ENCODE data around the gene TNIK. TPM values are rescaled to one million over a fixed set of nuclear protein-coding genes. Genes with fewer than 3 reads are reported as not detected.
A peak's percentile ranks its signal among the peaks of the same experiment; 100 is the strongest.

TNIK gene
- total and polyA plus RNA-seq, 12 donors, result 9.3 to 51.9 (median 35.1) TPM

DNA sequence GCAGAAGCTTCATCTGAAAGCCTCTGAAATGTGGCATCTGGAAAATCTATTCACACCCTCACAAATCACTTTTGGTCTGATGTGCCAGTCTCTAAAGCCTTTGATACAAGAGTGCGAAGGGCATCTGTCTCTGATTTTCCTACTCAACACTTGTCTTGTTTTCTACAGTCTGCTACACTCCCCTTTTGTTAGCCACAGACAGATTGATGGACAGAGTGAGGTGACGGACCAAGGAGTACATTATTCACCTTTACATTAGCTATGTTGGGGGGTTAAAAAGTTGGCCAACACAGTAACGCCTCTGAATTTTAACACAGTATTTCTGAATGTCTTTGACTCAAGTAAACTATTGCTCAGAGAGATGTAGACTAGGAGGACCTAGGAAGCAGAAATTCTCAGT, 63.1 kb downstream of the TNIK start:
- 54 to 69% methylated on average over 3 of the region's 3 CpGs for WGBS, 2 donors
- H3K27me3 ChIP-seq, result no peaks in the 10 kb centered on the region
- TF ChIP-seq, protein P1, sequence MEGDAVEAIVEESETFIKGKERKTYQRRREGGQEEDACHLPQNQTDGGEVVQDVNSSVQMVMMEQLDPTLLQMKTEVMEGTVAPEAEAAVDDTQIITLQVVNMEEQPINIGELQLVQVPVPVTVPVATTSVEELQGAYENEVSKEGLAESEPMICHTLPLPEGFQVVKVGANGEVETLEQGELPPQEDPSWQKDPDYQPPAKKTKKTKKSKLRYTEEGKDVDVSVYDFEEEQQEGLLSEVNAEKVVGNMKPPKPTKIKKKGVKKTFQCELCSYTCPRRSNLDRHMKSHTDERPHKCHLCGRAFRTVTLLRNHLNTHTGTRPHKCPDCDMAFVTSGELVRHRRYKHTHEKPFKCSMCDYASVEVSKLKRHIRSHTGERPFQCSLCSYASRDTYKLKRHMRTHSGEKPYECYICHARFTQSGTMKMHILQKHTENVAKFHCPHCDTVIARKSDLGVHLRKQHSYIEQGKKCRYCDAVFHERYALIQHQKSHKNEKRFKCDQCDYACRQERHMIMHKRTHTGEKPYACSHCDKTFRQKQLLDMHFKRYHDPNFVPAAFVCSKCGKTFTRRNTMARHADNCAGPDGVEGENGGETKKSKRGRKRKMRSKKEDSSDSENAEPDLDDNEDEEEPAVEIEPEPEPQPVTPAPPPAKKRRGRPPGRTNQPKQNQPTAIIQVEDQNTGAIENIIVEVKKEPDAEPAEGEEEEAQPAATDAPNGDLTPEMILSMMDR (IDR thresholded peaks at IDR 0.05), result no peak
- H3K36me3 ChIP-seq, result no peaks in the 10 kb centered on the region
- ATAC-seq, result peak in 1 of 8 donors; percentile 34
- intact Hi-C loops (cut with DNase I), result loop anchor here in 1 of 10 donors (10.0 kb wide), 1 partner anchor 212 kb away; no protein-coding TSS in a partner anchor
- H3K4me1 ChIP-seq, result peaks cover 5 to 86% (median 39%) of the 10 kb centered on the region in 9 donors
- H3K27ac ChIP-seq, result peak overlapping the region in 4 of 10 donors; percentile 8 to 49 (median 26)
- H3K9me3 ChIP-seq, result peaks cover 0 to 1% (median 0%) of the 10 kb centered on the region in 11 donors
- DNase-seq, result no peak
- no peak overlapping the region for H3K4me3 ChIP-seq

DNA sequence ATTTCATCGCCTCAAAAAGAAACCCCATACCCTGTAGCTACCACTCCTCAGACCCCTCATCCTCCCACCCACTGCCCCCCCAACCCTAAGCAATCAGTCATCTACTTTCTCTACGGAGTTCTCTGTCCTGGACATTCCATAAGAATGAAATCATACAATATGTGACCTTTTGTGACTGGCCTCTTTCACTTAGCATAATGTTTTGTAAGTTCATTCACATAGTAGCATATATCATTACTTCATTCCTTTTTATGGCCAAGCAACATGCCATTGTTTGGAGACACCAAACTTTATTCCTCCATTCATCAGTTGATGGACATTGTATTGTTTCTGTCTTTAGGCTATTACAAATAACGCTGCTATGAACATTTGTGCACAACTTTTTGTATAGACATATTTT, 64.2 kb downstream of the TNIK start:
- Histone ChIP-seq H3K4me1 (peaks cover 5 to 75% (median 36%) of the 10 kb centered on the region in 9 donors), H3K4me3 (no peak overlapping the region), H3K27me3 (no peaks in the 10 kb centered on the region), H3K36me3 (no peaks in the 10 kb centered on the region), H3K9me3 (peaks cover 0 to 12% (median 2%) of the 10 kb centered on the region in 11 donors), H3K27ac (peak overlapping the region in 2 of 10 donors; percentile 32 to 49)
- TF ChIP-seq, protein P1 (IDR thresholded peaks at IDR 0.05), result no peak
- intact Hi-C loops (cut with DNase I), result loop anchor here in 1 of 10 donors (10.0 kb wide), 1 partner anchor 211 kb away; no protein-coding TSS in a partner anchor
- peak in 3 of 8 donors; percentile 48 to 57 (median 51) for ATAC-seq
- no peak for DNase-seq
- WGBS, 2 donors, result 65 to 66% methylated on average over 3 of the region's 3 CpGs

DNA sequence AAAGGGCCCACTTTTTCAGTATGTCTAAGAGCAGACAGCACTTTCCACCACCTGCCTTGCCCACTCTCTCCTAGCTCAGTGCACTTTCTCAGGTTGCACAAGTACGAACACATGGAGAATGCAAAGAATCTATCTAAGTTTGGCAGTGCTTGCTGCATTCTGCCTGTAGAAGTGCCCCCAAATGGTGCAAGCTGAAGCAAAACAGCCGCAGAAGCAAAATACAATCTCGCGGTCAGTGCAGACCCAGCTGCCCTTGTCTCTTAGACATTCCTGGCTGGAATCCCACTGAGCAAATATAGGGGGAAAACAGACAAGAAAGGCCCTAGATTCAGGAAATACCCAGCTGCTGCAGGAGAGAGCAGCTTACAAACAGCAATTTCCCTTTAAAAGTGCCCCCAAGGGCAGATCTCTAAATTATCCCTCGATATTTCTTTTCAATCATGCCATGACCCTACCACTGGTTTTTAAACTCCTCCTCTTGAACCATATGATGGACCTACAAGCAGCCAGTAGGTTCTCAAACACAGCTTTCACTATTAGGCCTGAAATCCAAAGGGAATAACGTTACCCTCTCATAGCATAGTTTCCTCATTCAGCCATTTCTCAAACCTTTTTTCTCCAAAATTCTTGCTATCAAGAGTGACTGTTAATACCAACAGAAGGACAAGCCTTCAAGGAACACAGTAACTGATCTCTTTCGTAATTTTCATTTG, 67.0 kb downstream of the TNIK start:
- TF ChIP-seq, protein P1 (IDR thresholded peaks at IDR 0.05), result no peak
- H3K27ac ChIP-seq, result peak overlapping the region in 8 of 10 donors; percentile 35 to 79 (median 54)
- peaks cover 5 to 52% (median 23%) of the 10 kb centered on the region in 9 donors for H3K4me1 ChIP-seq
- WGBS, 2 donors, result 22% methylated on average over 7 of the region's 7 CpGs
- H3K36me3 ChIP-seq, result no peaks in the 10 kb centered on the region
- no peak overlapping the region for H3K4me3 ChIP-seq
- H3K9me3 ChIP-seq, result peaks cover 0 to 14% (median 2%) of the 10 kb centered on the region in 11 donors
- ATAC-seq (peak in 4 of 8 donors; percentile 21 to 29 (median 27)), DNase-seq (no peak)
- intact Hi-C loops (cut with DNase I), result loop anchor here in 1 of 10 donors (10.0 kb wide), 1 partner anchor 208 kb away; no protein-coding TSS in a partner anchor
- no peaks in the 10 kb centered on the region for H3K27me3 ChIP-seq

DNA sequence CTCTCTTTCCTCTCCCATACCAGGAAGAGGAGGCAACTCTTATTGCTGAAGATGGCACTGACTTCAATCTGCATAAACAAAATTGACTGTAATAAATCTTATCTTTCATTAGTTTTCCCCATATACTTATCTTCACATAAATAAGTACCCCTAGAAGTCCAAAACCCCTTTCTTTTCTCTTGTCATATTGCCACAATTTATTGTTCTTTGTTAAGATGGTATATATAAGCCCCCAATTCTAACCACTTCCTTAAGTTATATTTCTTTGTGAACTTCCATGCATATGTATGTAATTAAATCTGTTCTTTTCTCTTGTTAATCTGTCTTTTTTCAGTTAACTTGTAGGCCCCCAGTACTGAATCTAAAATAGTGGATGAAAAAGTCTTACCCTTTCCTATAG, 68.8 kb downstream of the TNIK start:
- TF ChIP-seq, protein P1 (IDR thresholded peaks at IDR 0.05), result no peak
- no peak overlapping the region for H3K27ac ChIP-seq
- no peaks in the 10 kb centered on the region for H3K36me3 ChIP-seq
- H3K4me3 ChIP-seq, result no peak overlapping the region
- ATAC-seq (no peak), DNase-seq (no peak)
- H3K9me3 ChIP-seq, result peaks cover 0 to 14% (median 2%) of the 10 kb centered on the region in 11 donors
- peaks cover 5 to 49% (median 20%) of the 10 kb centered on the region in 9 donors for H3K4me1 ChIP-seq
- no peaks in the 10 kb centered on the region for H3K27me3 ChIP-seq
- intact Hi-C loops (cut with DNase I), result loop anchor here in 1 of 10 donors (10.0 kb wide), 1 partner anchor 207 kb away; no protein-coding TSS in a partner anchor
